Naive thymus-derived CD4-positive, alpha-beta T cell (primary cell): ENCODE data around the gene CPA3. TPM values are rescaled to one million over a fixed set of nuclear protein-coding genes. Genes with fewer than 3 reads are reported as not detected.

Experiments
- ATAC-seq: fragments of 150-1000 bp; cut with Tn5 transposase; 2 replicates; pipeline ENCODE4 v1.10.0; 2021; ENCODE audit warnings: mild to moderate bottlenecking, moderate library complexity
- CTCF ChIA-PET: fragments of 350-600 bp; sonication (Branson Sonifier 250); formaldehyde crosslinking; loops from one replicate; lab custom pipeline; 2021; ENCODE audit warnings: antibody characterized with exemption; lab: Charles Lee
- POLR2A ChIA-PET: fragments of 350-600 bp; sonication (Branson Sonifier 250); formaldehyde crosslinking; loops from one replicate; lab custom pipeline; 2021; ENCODE audit warnings: antibody characterized with exemption, inconsistent platforms; lab: Charles Lee
- DNase-seq, 9 donors: peaks; one replicate each; pipeline versions ENCODE4 v3.0.0 to v3.0.0-alpha.2; 2020 to 2022; ENCODE audit warnings: mixed read lengths in 1 of 9
- H3K27ac ChIP-seq: one replicate; pipeline ENCODE4 v1.7.0; 2013; ENCODE audit warnings: mild to moderate bottlenecking, low read depth, low read length, moderate library complexity
- H3K27me3 ChIP-seq, 2 donors: one replicate each; pipeline ENCODE4 v1.7.0; 2013; ENCODE audit warnings: low read length in 2 of 2, mild to moderate bottlenecking in 2 of 2, moderate library complexity in 2 of 2; ENCODE audit not compliant: control insufficient read depth in 2 of 2, insufficient read depth in 2 of 2
- H3K36me3 ChIP-seq, 3 experiments: 1 replicate in 2 of 3; 2 replicates in 1 of 3; pipeline ENCODE4 v1.7.0; 2013; ENCODE audit warnings: low read length in 3 of 3, mild to moderate bottlenecking in 3 of 3, moderate library complexity in 1 of 3; ENCODE audit not compliant: insufficient read depth in 3 of 3, control insufficient read depth in 2 of 3
- H3K4me1 ChIP-seq, 2 donors: one replicate each; pipeline ENCODE4 v1.7.0; 2013; ENCODE audit warnings: low read length in 2 of 2, mild to moderate bottlenecking in 2 of 2, moderate library complexity in 1 of 2; ENCODE audit not compliant: control insufficient read depth in 2 of 2, insufficient read depth in 2 of 2
- H3K4me3 ChIP-seq: 2 replicates; pipeline ENCODE4 v1.7.0; 2013; ENCODE audit warnings: mild to moderate bottlenecking, low read length
- H3K9me3 ChIP-seq, 3 experiments: 1 replicate in 2 of 3; 2 replicates in 1 of 3; pipeline ENCODE4 v1.7.0; 2013; ENCODE audit warnings: low read length in 3 of 3; ENCODE audit not compliant: control insufficient read depth in 2 of 3
- H3K27ac Mint-ChIP-seq, 9 donors: one replicate each; pipeline ENCODE4 v1.8.0; 2020 to 2022; ENCODE audit warnings: mixed read lengths in 9 of 9, mild to moderate bottlenecking in 8 of 9, moderate library complexity in 5 of 9, inconsistent platforms in 2 of 9
- H3K27me3 Mint-ChIP-seq, 5 donors: one replicate each; pipeline ENCODE4 v1.8.0; 2021 to 2022; ENCODE audit warnings: mixed read lengths in 5 of 5, mild to moderate bottlenecking in 1 of 5
- H3K36me3 Mint-ChIP-seq, 5 donors: one replicate each; pipeline ENCODE4 v1.8.0; 2020 to 2022; ENCODE audit warnings: mixed read lengths in 5 of 5, mild to moderate bottlenecking in 3 of 5, inconsistent platforms in 1 of 5
- H3K4me1 Mint-ChIP-seq, 7 donors: one replicate each; pipeline ENCODE4 v1.8.0; 2020 to 2022; ENCODE audit warnings: mixed read lengths in 7 of 7, mild to moderate bottlenecking in 3 of 7, inconsistent platforms in 1 of 7
- H3K4me3 Mint-ChIP-seq, 10 donors: one replicate each; pipeline ENCODE4 v1.8.0; 2020 to 2022; ENCODE audit warnings: mild to moderate bottlenecking in 10 of 10, mixed read lengths in 10 of 10, moderate library complexity in 6 of 10, inconsistent platforms in 2 of 10
- H3K9me3 Mint-ChIP-seq, 11 donors: one replicate each; pipeline ENCODE4 v1.8.0; 2020 to 2022; ENCODE audit warnings: mixed read lengths in 11 of 11, mild to moderate bottlenecking in 4 of 11, inconsistent platforms in 1 of 11, moderate library complexity in 1 of 11
- intact Hi-C, 2 donors: fragments of 100-400 bp; cut with micrococcal nuclease; formaldehyde crosslinking; loops; one replicate each; pipeline ENCODE4 v1.15.1; 2023
- polyA plus RNA-seq, 2 donors: library from polyadenylated mRNA; unstranded; fragments of 300-500 nt; fragmentation: Illumina TruSeq; gene quantifications; one replicate each; pipeline ENCODE4 v1.2.3, GENCODE V29; 2021
- total RNA-seq, 6 experiments: library from RNA in 5 of 6; stranded (reverse) in 5 of 6; gene quantifications; 1 replicate in 5 of 6; 2 replicates in 1 of 6; pipeline ENCODE4 v1.2.3 and lab custom pipeline; 2021 to 2026

CPA3 gene
- total RNA-seq (1 to 10 TPM in 2 of 5 experiments, not detected in 3; 4.1 to 9.9 TPM), polyA plus RNA-seq (not detected), total RNA-seq (lab: John Stamatoyannopoulos, UW) (not detected)

GRCh38 chr3:148865049-148865448 lies at the start of gene CPA3:
CPA3 (plus strand) TSS chr3:148865296; CDS start chr3:148865308, 12 bp downstream.
- Mint-ChIP-seq H3K4me3 (no peak within 1 kb of the TSS), H3K4me1 (peaks cover 0 to 1% (median 0%) of the 10 kb centered on the region in 7 donors), H3K27ac (no peak within 1 kb of the TSS), H3K27me3 (peaks cover 12 to 28% (median 22%) of the 10 kb centered on the region in 5 donors), H3K9me3 (no peaks in the 10 kb centered on the region), H3K36me3 (no peaks in the 10 kb centered on the region)
- ChIA-PET POLR2A (no interaction called here), CTCF (interaction anchor here (1.0 kb wide), 1 partner anchor 81 kb away, joined by 3 read pairs; no protein-coding TSS in a partner anchor)
- no peaks in the 10 kb centered on the region for H3K4me1 ChIP-seq
- no peaks in the 10 kb centered on the region for H3K9me3 ChIP-seq
- H3K4me3 ChIP-seq, result no peak within 1 kb of the TSS
- ATAC-seq, result no peak
- no peak for DNase-seq
- peaks cover 0 to 3% of the 10 kb centered on the region in 2 donors for H3K27me3 ChIP-seq
- H3K27ac ChIP-seq, result no peak within 1 kb of the TSS
- intact Hi-C loops, result no loop called here
- no peaks in the 10 kb centered on the region for H3K36me3 ChIP-seq

GRCh38 chr3:148815316-148816110 lies 49.6 kb upstream of the CPA3 start:
- ChIA-PET POLR2A (no interaction called here), CTCF (no interaction called here)
- peaks cover 0 to 25% (median 8%) of the 10 kb centered on the region in 5 donors for H3K27me3 Mint-ChIP-seq

GRCh38 chr3:148816427-148816826 lies 48.7 kb upstream of the CPA3 start:
- H3K4me1 Mint-ChIP-seq, result no peaks in the 10 kb centered on the region
- H3K4me3 ChIP-seq, result no peak overlapping the region
- no peaks in the 10 kb centered on the region for H3K36me3 ChIP-seq
- H3K27ac ChIP-seq, result no peak overlapping the region
- no peaks in the 10 kb centered on the region for H3K36me3 Mint-ChIP-seq
- intact Hi-C loops, result no loop called here
- DNase-seq (no peak), ATAC-seq (no peak)
- H3K27me3 ChIP-seq, result no peaks in the 10 kb centered on the region
- CTCF ChIA-PET, result no interaction called here
- H3K4me3 Mint-ChIP-seq, result no peak overlapping the region
- POLR2A ChIA-PET, result no interaction called here
- no peaks in the 10 kb centered on the region for H3K9me3 ChIP-seq
- no peaks in the 10 kb centered on the region for H3K4me1 ChIP-seq
- peaks cover 0 to 14% (median 4%) of the 10 kb centered on the region in 11 donors for H3K9me3 Mint-ChIP-seq
- no peak overlapping the region for H3K27ac Mint-ChIP-seq
- peaks cover 0 to 19% (median 5%) of the 10 kb centered on the region in 5 donors for H3K27me3 Mint-ChIP-seq

More at GRCh38 chr3:148815316-148816110, 49.6 kb upstream of the CPA3 start:
- H3K9me3 Mint-ChIP-seq, result peaks cover 0 to 9% (median 2%) of the 10 kb centered on the region in 11 donors
- H3K36me3 Mint-ChIP-seq, result no peaks in the 10 kb centered on the region
- H3K27me3 ChIP-seq, result no peaks in the 10 kb centered on the region
- no peak overlapping the region for H3K4me3 ChIP-seq
- H3K4me1 Mint-ChIP-seq, result no peaks in the 10 kb centered on the region
- H3K4me3 Mint-ChIP-seq, result no peak overlapping the region
- DNase-seq (no peak), ATAC-seq (no peak)
- intact Hi-C loops, result no loop called here
- no peak overlapping the region for H3K27ac ChIP-seq
- H3K36me3 ChIP-seq, result no peaks in the 10 kb centered on the region
- H3K4me1 ChIP-seq, result no peaks in the 10 kb centered on the region
- H3K9me3 ChIP-seq, result no peaks in the 10 kb centered on the region
- no peak overlapping the region for H3K27ac Mint-ChIP-seq

- H3K4me3 Mint-ChIP-seq, result no peak overlapping the region
Measured at GRCh38 chr3:148816981-148817525, 48.0 kb upstream of the CPA3 start.

GRCh38 chr3:148820361-148821245 lies 44.5 kb upstream of the CPA3 start:
- ATAC-seq (no peak), DNase-seq (no peak)
- Histone ChIP-seq H3K9me3 (no peaks in the 10 kb centered on the region), H3K4me1 (no peaks in the 10 kb centered on the region), H3K4me3 (no peak overlapping the region), H3K36me3 (no peaks in the 10 kb centered on the region), H3K27me3 (no peaks in the 10 kb centered on the region), H3K27ac (no peak overlapping the region)
- intact Hi-C loops, result no loop called here
- H3K9me3 Mint-ChIP-seq, result peaks cover 0 to 21% (median 10%) of the 10 kb centered on the region in 11 donors
- POLR2A ChIA-PET, result no interaction called here
- CTCF ChIA-PET, result no interaction called here
- H3K4me1 Mint-ChIP-seq, result no peaks in the 10 kb centered on the region
- peaks cover 0 to 7% (median 5%) of the 10 kb centered on the region in 5 donors for H3K27me3 Mint-ChIP-seq
- H3K36me3 Mint-ChIP-seq, result no peaks in the 10 kb centered on the region
- no peak overlapping the region for H3K27ac Mint-ChIP-seq
- H3K4me3 Mint-ChIP-seq, result no peak overlapping the region

More at GRCh38 chr3:148816981-148817525, 48.0 kb upstream of the CPA3 start:
- H3K27ac Mint-ChIP-seq, result no peak overlapping the region
- no peaks in the 10 kb centered on the region for H3K9me3 ChIP-seq
- no peaks in the 10 kb centered on the region for H3K4me1 ChIP-seq
- H3K36me3 ChIP-seq, result no peaks in the 10 kb centered on the region
- ChIA-PET POLR2A (no interaction called here), CTCF (no interaction called here)
- no peaks in the 10 kb centered on the region for H3K27me3 ChIP-seq
- DNase-seq (no peak), ATAC-seq (no peak)
- H3K27ac ChIP-seq, result no peak overlapping the region
- intact Hi-C loops, result no loop called here
- no peaks in the 10 kb centered on the region for H3K36me3 Mint-ChIP-seq
- peaks cover 0 to 14% (median 5%) of the 10 kb centered on the region in 5 donors for H3K27me3 Mint-ChIP-seq
- no peak overlapping the region for H3K4me3 ChIP-seq
- no peaks in the 10 kb centered on the region for H3K4me1 Mint-ChIP-seq
- H3K9me3 Mint-ChIP-seq, result peaks cover 0 to 13% (median 5%) of the 10 kb centered on the region in 11 donors

GRCh38 chr3:148823026-148823425 lies 42.1 kb upstream of the CPA3 start:
- Histone ChIP-seq H3K9me3 (no peaks in the 10 kb centered on the region), H3K27ac (no peak overlapping the region), H3K4me1 (no peaks in the 10 kb centered on the region), H3K4me3 (no peak overlapping the region), H3K27me3 (no peaks in the 10 kb centered on the region), H3K36me3 (no peaks in the 10 kb centered on the region)
- intact Hi-C loops, result no loop called here
- Mint-ChIP-seq H3K4me1 (no peaks in the 10 kb centered on the region), H3K36me3 (no peaks in the 10 kb centered on the region), H3K27me3 (peaks cover 0 to 12% (median 8%) of the 10 kb centered on the region in 5 donors), H3K27ac (no peak overlapping the region), H3K9me3 (peaks cover 0 to 21% (median 9%) of the 10 kb centered on the region in 11 donors), H3K4me3 (no peak overlapping the region)
- ATAC-seq (no peak), DNase-seq (no peak)
- POLR2A ChIA-PET, result no interaction called here
- CTCF ChIA-PET, result no interaction called here
